ENCODE data around the gene KANK2. TPM values are rescaled to one million over a fixed set of nuclear protein-coding genes. Genes with fewer than 3 reads are reported as not detected.

KANK2 gene
- total and polyA plus RNA-seq, 9 donors, result 71.5 to 150 (median 116) TPM

DNA sequence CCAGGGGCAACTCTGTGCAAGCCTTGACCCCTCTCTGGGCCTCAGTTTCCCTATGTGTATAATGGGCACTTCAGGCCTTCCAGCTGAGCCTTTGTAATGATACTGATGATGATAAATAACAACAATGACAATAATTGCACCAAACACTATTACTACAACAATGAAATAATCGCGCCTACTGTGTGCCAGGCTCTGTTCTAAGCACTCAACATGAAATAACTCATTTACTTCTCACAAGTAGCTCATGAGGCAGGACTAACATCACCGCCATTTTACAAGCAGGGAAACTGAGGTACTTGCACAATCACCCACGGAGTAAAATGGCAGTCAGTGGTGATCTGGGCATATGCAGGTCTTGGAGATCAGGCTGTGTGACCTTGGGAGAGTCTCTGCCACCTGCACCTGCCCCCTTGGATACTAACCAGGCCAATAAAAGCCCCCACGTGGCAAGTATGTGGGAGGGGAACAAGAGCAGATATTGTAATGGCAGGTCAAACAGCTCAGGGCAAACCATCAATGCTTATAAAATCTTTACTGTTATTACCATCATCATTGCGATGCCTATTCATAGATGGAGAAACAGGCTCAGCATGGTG is 41.5 kb upstream of the KANK2 start:
- Histone ChIP-seq H3K4me1 (ENCODE audit: control insufficient read depth, insufficient read depth, low read length) (peaks cover 12% of the 10 kb centered on the region), H3K27me3 (ENCODE audit: control insufficient read depth, insufficient read depth, low read length) (no peaks in the 10 kb centered on the region), H3K27ac (ENCODE audit: low read length) (no peak overlapping the region), H3K4me3 (ENCODE audit: low read length) (no peak overlapping the region), H3K9me3 (replicated peaks; ENCODE audit: control insufficient read depth, low read depth, low read length) (peaks cover 8% of the 10 kb centered on the region), H3K36me3 (ENCODE audit: control insufficient read depth, insufficient read depth, low read length) (peaks cover 75% of the 10 kb centered on the region)
- no peak for DNase-seq
- 93% methylated on average over 3 of the region's 6 CpGs for WGBS (ENCODE audit: insufficient coverage)

DNA sequence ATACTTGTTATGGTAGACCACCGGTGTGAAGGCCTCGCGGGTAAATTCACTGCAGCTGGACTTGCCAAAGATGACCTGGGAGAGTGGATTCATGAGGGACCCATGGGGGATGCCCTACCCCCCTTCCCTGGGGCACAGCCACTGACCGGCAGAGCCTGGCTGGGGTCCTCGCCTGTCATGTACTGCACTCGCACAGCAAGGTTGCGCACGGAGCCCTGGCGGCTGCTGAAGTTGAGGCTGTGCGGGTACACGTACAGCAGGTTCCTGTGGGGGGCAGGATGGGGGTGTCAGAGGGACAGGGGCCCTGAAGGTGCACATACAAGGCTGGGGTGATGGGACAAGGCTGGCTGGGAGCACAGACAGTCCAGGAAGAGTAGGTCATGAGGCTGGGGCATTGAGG is 40.7 kb upstream of the KANK2 start:
- no peak overlapping the region for H3K27ac ChIP-seq (ENCODE audit: low read length)
- H3K4me1 ChIP-seq (ENCODE audit: control insufficient read depth, insufficient read depth, low read length), result peaks cover 6% of the 10 kb centered on the region
- peaks cover 8% of the 10 kb centered on the region for H3K9me3 ChIP-seq (replicated peaks; ENCODE audit: control insufficient read depth, low read depth, low read length)
- H3K27me3 ChIP-seq (ENCODE audit: control insufficient read depth, insufficient read depth, low read length), result no peaks in the 10 kb centered on the region
- 82% methylated on average over 7 of the region's 11 CpGs for WGBS (ENCODE audit: insufficient coverage)
- peaks cover 72% of the 10 kb centered on the region for H3K36me3 ChIP-seq (ENCODE audit: control insufficient read depth, insufficient read depth, low read length)
- DNase-seq, result no peak
- no peak overlapping the region for H3K4me3 ChIP-seq (ENCODE audit: low read length)

DNA sequence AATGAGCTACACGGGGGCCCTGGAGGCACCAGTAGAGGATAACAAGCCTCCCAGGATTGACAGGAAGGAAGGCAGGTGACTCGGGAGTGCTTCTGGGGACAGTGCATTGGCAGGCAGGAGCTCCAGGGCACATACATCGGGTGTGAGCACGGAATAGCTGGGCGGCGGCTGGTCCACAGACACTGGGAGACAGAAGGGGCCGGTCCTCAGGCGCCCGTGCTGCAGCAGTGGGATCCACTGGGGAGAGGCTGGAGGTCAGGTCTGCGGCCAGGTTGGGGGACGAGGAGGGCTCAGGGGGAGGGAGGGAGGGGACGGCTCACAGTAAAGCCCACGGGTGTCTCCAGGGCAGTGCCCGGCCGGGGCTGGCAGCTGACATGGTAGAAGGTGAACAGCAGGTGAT is 40.0 kb upstream of the KANK2 start:
- 82% methylated on average over 13 of the region's 15 CpGs for WGBS (ENCODE audit: insufficient coverage)
- Histone ChIP-seq H3K4me1 (ENCODE audit: control insufficient read depth, insufficient read depth, low read length) (peaks cover 4% of the 10 kb centered on the region), H3K9me3 (replicated peaks; ENCODE audit: control insufficient read depth, low read depth, low read length) (peaks cover 8% of the 10 kb centered on the region), H3K27me3 (ENCODE audit: control insufficient read depth, insufficient read depth, low read length) (no peaks in the 10 kb centered on the region), H3K27ac (ENCODE audit: low read length) (no peak overlapping the region), H3K36me3 (ENCODE audit: control insufficient read depth, insufficient read depth, low read length) (peaks cover 72% of the 10 kb centered on the region), H3K4me3 (ENCODE audit: low read length) (no peak overlapping the region)
- DNase-seq, result no peak

DNA sequence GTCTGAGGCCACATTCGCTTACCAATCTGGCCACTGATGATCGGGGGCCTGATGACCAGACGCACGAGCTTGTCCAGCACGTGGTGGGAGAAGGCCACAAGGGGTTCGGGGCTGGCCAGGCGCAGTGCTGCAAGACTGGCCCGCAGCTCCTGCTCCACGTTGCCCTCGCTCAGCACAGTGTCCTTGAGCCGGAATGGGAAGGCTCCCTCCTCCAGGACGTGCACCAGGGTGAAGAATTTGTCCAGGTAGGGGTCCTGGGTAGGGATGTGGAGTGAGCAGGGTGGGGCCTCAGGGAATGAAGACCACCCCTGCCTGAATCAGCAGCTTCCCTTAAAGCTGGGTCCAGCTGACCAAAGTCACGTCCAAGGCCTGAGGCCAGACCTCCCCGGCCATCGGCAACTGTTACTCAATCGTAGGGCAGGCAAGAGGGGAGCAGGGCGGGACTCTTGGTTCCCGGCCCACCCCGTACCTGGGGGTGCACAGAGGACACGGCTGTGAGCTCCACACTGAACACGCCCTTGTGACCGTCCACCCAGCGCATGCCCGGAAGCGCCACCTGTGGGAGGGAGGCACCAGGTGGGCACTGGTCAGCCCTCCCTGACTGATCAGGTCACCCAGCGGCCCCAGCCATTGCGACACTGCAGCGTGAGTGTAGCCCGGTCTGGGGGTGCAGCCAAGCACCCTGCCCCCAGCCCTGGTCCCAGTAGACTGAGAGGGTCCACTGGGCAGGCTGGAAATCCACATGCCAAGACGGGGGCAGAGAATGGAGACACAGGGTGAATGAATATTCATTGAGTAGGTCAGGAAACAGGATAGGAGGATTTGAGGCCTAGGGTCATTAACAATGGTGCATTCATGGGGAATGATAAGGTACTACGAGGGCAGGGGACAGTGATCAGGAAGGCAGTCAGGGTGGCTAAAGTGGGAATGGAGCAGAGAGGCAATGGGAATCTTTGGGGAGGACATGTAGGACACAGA is 39.3 kb upstream of the KANK2 start:
- Histone ChIP-seq H3K27me3 (ENCODE audit: control insufficient read depth, insufficient read depth, low read length) (no peaks in the 10 kb centered on the region), H3K4me1 (ENCODE audit: control insufficient read depth, insufficient read depth, low read length) (peaks cover under 1% of the 10 kb centered on the region), H3K9me3 (replicated peaks; ENCODE audit: control insufficient read depth, low read depth, low read length) (peaks cover 8% of the 10 kb centered on the region), H3K36me3 (ENCODE audit: control insufficient read depth, insufficient read depth, low read length) (peaks cover 72% of the 10 kb centered on the region), H3K4me3 (ENCODE audit: low read length) (no peak overlapping the region), H3K27ac (ENCODE audit: low read length) (no peak overlapping the region)
- WGBS (ENCODE audit: insufficient coverage), result 88% methylated on average over 31 of the region's 31 CpGs
- DNase-seq, result no peak

GRCh38 chr19:11234486-11235075 is 37.2 kb upstream of the KANK2 start:
- Histone ChIP-seq H3K27me3 (ENCODE audit: control insufficient read depth, insufficient read depth, low read length) (no peaks in the 10 kb centered on the region), H3K4me3 (ENCODE audit: low read length) (no peak overlapping the region), H3K9me3 (replicated peaks; ENCODE audit: control insufficient read depth, low read depth, low read length) (peaks cover 8% of the 10 kb centered on the region), H3K27ac (ENCODE audit: low read length) (no peak overlapping the region), H3K36me3 (ENCODE audit: control insufficient read depth, insufficient read depth, low read length) (peaks cover 69% of the 10 kb centered on the region), H3K4me1 (ENCODE audit: control insufficient read depth, insufficient read depth, low read length) (no peaks in the 10 kb centered on the region)
- no peak for DNase-seq
- 87% methylated on average over 4 of the region's 5 CpGs for WGBS (ENCODE audit: insufficient coverage)

- H3K27ac ChIP-seq (ENCODE audit: low read length), result no peak overlapping the region
- H3K36me3 ChIP-seq (ENCODE audit: control insufficient read depth, insufficient read depth, low read length), result peaks cover 63% of the 10 kb centered on the region
- DNase-seq, result no peak
- H3K4me3 ChIP-seq (ENCODE audit: low read length), result no peak overlapping the region
- no peaks in the 10 kb centered on the region for H3K4me1 ChIP-seq (ENCODE audit: control insufficient read depth, insufficient read depth, low read length)
- no peaks in the 10 kb centered on the region for H3K9me3 ChIP-seq (replicated peaks; ENCODE audit: control insufficient read depth, low read depth, low read length)
- WGBS (ENCODE audit: insufficient coverage), result 94% methylated on average over 12 of the region's 15 CpGs
- no peaks in the 10 kb centered on the region for H3K27me3 ChIP-seq (ENCODE audit: control insufficient read depth, insufficient read depth, low read length)
Observed at GRCh38 chr19:11233073-11233472, 35.7 kb upstream of the KANK2 start.

GRCh38 chr19:11232555-11232954 is 35.2 kb upstream of the KANK2 start:
- H3K9me3 ChIP-seq (replicated peaks; ENCODE audit: control insufficient read depth, low read depth, low read length), result no peaks in the 10 kb centered on the region
- no peak overlapping the region for H3K27ac ChIP-seq (ENCODE audit: low read length)
- no peaks in the 10 kb centered on the region for H3K27me3 ChIP-seq (ENCODE audit: control insufficient read depth, insufficient read depth, low read length)
- H3K4me3 ChIP-seq (ENCODE audit: low read length), result no peak overlapping the region
- no peaks in the 10 kb centered on the region for H3K4me1 ChIP-seq (ENCODE audit: control insufficient read depth, insufficient read depth, low read length)
- 88% methylated on average over 4 of the region's 4 CpGs for WGBS (ENCODE audit: insufficient coverage)
- peaks cover 62% of the 10 kb centered on the region for H3K36me3 ChIP-seq (ENCODE audit: control insufficient read depth, insufficient read depth, low read length)
- no peak for DNase-seq

DNA sequence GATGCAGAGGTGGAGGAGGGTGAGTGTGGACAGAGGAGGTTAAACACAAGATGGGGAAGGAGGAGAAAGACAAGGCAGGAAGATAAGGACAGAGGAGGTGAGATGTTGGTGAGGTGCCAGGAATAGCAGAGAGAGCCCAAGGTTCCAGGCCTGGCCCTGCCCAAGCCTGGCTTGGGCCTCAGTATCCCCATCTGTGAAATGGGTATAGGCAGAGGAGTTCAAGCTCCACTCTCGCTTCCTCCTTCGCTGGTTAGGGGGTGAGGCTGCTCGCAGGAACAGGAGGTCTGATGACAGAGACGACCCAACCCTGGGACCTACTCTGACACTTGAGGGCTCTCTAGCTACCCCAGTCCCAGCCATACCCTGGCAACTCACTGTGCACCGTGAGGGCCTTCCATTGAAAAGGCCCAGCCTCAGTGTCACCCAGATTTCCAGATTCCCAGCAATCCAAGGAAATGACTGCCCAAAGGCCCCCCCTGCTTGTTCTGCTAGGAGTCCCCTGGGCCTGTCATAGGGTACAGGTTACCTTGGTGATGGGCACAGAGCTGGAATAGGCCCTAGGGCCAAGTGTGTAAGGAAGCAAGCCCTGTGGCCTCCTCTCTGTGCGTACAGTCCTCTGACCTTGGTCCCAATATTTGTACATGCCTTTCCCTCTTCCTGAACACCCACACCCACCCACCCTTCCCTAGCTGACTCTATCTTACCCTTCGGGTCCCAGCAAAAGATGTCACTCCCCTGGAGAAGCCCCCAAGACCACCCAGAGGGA is 33.5 kb upstream of the KANK2 start:
- Histone ChIP-seq H3K36me3 (ENCODE audit: control insufficient read depth, insufficient read depth, low read length) (peaks cover 68% of the 10 kb centered on the region), H3K27ac (ENCODE audit: low read length) (no peak overlapping the region), H3K4me3 (ENCODE audit: low read length) (no peak overlapping the region), H3K27me3 (ENCODE audit: control insufficient read depth, insufficient read depth, low read length) (no peaks in the 10 kb centered on the region), H3K4me1 (ENCODE audit: control insufficient read depth, insufficient read depth, low read length) (no peaks in the 10 kb centered on the region), H3K9me3 (replicated peaks; ENCODE audit: control insufficient read depth, low read depth, low read length) (no peaks in the 10 kb centered on the region)
- no peak for DNase-seq
- 65% methylated on average over 3 of the region's 7 CpGs for WGBS (ENCODE audit: insufficient coverage)

- H3K4me1 ChIP-seq (ENCODE audit: control insufficient read depth, insufficient read depth, low read length), result no peaks in the 10 kb centered on the region
- WGBS (ENCODE audit: insufficient coverage), result 79% methylated on average over 14 of the region's 14 CpGs
- H3K4me3 ChIP-seq (ENCODE audit: low read length), result no peak overlapping the region
- H3K27ac ChIP-seq (ENCODE audit: low read length), result no peak overlapping the region
- H3K36me3 ChIP-seq (ENCODE audit: control insufficient read depth, insufficient read depth, low read length), result peaks cover 67% of the 10 kb centered on the region
- DNase-seq, result no peak
- H3K27me3 ChIP-seq (ENCODE audit: control insufficient read depth, insufficient read depth, low read length), result no peaks in the 10 kb centered on the region
- peaks cover 1% of the 10 kb centered on the region for H3K9me3 ChIP-seq (replicated peaks; ENCODE audit: control insufficient read depth, low read depth, low read length)
Observed at GRCh38 chr19:11227195-11227886, 30.0 kb upstream of the KANK2 start.

All from muscle of leg (tissue), 11 donors.